Left hindlimb (tissue), 1 donor: ENCODE measurements around the gene DCAKD.
A peak's percentile ranks its signal among the peaks of the same experiment; 100 is the strongest.

Experiments
- DNase-seq: peaks from one replicate; pipeline ENCODE4 v3.0.0-alpha.2; 2018

The DCAKD gene, protein sequence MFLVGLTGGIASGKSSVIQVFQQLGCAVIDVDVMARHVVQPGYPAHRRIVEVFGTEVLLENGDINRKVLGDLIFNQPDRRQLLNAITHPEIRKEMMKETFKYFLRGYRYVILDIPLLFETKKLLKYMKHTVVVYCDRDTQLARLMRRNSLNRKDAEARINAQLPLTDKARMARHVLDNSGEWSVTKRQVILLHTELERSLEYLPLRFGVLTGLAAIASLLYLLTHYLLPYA

DNA sequence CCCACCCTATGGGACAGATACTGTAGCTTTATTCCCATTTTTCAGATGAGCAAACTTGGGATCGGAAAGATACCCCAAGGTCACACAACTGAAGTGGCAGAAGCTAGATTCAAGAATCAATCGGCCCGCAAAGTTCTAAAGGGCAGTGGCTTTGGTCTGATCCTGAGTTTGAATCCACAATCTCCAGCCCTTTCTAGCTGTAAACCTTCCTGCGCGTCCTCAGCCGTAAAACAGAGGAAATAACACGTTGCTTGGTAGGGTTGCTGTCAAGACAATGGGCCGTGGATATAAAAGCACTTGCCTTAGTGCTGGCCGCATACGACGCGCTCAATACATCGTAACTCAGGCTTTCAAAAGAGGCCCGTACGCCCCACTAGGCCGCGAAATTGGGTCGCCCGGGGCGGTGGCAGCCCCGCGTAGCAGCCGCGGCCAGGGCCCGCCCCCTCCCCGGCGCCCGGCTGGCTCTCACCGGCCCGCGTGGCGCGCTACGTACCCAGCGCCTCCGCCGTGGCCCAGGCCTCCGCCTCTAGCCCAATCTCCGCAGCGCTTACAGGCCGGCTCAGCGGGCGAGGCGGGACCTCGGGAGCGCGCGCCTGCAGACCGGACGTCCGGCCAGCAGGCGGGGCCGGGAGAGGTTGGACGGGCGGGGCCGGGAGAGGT is at the start of gene DCAKD:
TSS of gene DCAKD (minus strand) at position 573 of the 660 bp plus-strand sequence. CDS start 16,747 bp downstream, outside the sequence.
- peak; percentile 96 for DNase-seq

DNA sequence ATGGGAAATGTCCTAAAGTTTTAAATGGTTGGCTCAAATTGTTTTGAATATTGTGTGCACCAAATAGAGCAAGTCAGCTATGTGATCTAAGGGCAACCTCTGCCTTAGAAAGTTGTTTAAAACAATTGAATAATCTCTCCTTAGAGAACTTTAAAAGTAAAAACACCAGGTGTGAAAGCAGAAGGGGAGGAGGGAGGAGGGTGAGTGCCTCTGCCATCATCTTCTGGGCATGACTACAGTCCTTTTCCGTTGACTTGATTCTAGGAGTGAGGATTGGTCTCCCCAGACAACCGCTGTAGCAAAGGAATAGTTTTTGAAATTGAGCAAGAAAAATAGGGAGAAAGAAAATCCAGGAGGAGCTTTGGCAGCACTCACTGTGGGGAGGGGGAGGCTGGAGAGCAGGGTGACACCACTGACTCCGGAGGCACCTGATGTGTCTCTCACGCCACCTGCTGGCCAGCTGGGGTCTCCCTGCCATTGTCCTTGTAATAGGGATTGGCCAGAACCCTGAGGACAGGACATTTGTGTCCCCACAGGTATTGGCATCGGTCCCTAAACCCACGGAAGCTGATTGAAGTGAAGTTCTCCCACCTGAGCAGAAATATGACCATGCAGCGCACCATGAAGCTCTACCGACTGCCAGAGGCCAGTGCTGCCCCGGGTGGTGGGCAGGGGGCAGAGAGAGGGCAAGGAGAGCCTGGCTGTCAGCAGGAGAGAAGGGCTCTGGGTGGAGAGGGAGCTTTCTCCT is 47.6 kb upstream of the DCAKD start:
- DNase-seq: peak; percentile 80

DNA sequence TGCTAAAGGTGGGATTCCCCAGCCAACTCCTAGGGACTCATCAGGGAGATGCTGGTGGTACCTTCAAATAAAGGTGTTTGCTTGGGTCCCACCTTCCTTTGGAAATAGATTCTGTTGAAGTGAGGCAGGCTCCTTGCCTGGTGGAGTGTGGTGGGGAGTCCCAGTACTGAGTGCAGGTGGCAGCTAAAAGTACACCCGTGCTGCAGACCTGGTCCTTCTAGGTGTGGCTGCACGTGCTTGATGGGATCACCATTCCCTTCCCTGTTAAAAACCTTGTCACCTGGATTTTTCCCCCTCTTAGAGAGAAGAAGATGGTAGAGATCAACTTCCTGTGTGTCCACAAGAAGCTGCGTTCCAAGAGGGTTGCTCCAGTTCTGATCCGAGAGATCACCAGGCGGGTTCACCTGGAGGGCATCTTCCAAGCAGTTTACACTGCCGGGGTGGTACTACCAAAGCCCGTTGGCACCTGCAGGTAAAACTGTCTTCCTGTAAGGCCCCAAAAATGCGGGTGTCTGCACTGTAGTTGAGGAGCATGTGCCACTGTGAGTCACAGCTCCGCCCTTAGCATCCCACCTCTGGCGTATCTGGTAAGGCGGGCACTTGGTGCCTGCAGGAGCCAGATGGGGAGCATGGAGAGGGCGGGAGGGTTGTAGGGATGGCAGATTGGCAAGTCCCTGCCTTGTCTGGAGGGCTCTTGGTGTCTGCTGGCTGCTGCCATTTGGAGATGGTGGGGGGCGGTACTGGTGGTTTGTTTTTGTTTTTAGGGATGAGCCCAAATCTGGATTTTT is 46.8 kb upstream of the DCAKD start:
- DNase-seq: no peak

DNA sequence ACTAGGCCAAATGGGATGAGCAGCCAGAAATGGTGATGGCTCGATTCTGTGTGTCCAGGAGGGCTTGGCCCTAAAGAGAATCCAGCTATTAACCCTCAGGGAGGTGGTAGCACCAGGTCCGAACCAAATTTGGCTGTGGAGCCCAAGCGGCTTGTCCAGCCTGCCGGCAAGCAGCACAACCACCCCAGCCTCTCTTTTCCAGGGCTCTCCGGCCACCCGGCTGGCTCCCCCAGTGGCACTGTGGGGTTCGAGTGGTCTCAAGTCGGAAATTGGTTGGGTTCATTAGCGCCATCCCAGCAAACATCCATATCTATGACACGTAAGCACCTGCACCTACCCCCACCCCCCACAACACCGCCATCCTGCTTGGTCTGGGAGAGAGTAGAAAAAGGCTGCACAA is 45.5 kb upstream of the DCAKD start:
- no peak for DNase-seq

DNA sequence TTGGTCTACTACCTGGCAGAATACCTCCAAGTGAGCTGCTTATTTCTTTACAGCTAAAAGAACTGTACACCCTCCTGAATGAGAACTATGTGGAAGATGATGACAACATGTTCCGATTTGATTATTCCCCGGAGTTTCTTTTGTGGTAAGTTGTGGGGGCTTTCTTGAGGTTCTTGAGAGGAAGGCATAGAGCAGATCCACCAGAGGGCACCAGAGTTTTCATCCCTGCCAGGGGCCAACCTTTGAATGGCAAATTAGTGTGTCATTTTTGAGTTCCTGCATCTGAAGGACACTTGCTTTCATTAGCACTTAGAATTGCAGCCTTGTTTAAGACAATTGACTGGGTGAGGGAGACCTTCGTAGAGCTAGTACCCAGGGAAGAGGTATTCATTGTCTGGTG is 44.7 kb upstream of the DCAKD start:
- DNase-seq: no peak

DNA sequence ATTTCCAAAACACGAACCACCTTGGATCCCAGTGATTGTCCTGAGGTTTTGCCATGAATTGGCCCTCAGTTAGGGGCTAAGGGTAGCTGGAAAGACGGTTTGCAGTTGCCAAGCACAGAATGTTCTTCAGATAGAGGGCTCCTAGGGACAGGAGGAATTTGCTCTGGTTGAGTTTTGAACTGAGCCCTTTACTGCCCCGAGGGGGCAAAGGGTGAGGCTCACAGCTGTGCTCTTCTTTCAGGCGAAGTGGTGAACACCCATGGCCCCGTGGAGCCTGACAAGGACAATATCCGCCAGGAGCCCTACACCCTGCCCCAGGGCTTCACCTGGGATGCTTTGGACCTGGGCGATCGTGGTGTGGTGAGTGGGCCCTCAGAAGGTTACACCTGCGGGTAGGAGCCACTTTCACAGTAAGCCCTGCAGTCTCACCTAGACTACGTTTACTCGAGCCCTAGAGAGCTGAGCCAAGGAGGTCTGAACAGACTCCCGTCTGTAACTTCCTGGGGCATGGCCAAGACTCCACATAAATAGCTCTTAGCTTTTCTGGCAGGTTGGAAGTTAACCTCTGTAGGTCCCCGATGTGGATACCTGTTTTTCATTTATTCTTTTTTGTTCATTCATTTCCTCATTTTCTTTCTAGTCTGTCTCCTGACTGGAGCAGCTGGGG is 42.1 kb upstream of the DCAKD start:
- DNase-seq: no peak

DNA sequence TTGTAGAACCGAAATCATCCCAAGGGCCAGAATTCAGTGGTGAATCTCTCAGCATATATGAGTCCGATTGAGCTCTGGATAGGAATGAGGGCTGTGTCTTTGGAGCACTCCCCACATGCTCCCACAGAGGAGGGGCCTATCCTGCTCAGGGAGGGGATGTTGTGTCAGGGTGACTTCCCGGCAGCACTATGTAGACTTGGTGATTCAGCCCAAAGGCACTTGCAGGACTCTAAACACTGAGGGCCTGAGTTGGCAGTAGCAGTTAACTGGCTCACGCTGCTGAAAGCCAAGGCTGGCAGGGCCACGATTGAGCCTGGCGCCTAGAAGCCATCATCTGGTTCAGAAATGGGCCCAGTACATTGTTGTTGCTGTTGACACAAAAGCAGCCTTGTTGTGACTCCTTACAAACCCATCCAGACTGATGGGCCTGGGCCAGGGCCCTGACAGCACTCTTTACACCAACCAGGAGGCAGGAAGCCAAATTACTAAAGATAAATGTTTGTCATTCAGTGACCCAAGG is 41.5 kb upstream of the DCAKD start:
- DNase-seq: peak; percentile 60

DNA sequence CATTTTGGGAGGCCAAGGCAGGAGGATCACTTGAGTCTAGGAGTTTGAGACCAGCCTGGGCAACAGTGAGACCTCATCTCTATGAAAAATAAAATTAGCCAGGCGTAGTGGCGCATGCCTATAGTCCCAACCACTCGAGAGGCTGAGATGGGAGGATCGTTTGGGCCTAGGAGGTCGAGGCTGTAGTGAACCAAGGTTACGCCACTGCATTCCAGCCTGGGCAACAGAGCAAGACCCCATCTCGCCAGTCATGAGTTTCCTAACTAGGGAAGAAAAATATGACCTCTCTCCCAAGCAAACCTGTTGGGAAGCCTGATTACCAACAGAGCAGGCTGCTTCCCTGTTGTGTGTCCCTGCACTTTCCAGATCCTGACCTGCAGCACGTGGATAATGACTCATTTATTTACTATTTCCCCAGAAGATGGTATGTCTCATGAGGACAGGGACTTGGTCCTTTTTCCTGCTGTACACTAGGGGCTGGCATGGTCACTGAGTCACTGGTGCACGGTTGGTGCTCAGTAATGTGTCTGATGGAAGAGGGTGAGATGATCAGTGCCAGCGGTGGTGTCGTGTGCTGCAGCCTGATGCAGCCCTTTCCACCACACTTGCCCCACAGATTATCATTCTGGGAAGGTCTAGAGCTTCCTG is 40.5 kb upstream of the DCAKD start:
- DNase-seq: no peak

DNA sequence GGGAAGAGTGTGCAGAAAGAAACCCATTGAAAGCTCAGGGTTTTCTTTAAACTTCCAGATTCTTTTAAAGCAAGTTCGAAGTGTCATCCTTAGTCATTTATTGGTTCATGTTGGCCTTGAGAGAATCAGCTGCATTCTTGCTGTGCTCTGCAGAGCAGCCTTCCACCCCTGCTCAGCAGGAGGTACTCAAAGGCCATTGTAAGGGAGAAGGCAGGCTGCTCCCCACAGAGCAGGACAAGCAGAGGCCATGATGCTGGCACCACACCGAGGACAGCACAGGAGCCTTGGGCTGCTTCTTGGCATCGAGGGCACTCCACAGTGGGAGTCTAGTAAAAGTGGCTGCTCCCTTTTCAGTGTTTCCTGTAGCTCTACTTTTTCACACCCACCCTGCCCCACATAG is 39.3 kb upstream of the DCAKD start:
- DNase-seq: no peak

DNA sequence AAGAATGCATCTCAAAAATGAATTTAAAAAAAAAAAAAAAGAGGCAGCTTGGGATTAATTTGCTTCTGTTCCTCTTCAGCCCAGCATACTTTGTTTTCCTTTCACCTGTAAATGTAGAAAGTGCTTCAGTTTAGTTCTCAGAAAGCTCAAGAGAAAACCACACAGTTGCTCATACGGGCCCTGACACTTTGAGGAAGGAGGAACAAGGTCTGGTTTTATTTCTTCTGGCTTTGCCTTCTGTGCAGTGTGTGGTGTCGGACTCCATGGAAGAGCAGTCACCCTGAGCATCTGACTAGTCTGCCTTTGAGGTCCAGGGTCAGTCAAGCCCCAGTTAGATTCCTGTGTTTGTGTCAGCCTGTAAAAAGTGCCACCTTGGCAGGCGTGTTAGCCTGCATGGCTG is 37.3 kb upstream of the DCAKD start:
- DNase-seq: no peak

DNA sequence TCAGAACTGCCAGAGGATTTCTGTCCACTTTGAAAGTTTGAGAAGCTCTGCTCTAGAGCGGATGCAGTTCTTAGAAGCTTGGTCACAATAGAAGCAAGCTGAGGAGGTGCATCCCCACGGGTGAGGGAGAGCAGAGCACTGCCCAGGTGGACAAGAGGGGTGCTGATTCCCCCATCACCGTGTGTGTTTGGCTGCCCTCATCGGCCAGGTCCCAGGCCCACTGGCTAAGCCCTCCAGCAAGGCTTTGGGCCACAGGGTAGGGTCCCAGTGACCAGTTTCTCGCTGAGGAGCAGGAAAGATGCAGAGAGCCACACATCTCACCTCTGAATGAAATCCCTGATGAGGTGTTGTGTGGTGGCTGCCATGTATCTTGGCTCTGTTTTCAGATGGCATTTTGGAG is 36.5 kb upstream of the DCAKD start:
- no peak for DNase-seq

DNA sequence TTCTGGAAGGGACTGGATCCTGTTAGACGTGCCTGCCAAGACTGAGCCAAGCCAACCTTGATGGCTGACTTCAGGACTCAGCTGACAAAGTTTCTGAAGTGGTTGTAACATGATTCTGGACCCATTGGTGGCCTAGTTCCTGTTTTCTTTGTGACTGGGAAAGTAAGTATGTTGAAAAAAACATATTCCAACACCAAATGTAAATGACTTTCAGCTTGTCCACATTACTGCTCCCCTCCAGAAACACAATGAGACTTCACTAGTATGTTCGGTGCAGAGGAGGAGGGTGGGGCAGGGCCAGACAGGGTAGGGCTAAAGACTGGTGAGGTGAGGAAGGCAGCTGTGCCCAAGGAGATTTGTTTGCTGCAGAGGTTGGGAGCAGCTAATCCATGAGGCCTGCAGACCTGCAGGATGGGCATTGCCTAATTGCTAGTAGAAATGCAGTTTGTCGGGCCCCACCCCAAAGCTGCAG is 36.1 kb upstream of the DCAKD start:
- DNase-seq: no peak

DNA sequence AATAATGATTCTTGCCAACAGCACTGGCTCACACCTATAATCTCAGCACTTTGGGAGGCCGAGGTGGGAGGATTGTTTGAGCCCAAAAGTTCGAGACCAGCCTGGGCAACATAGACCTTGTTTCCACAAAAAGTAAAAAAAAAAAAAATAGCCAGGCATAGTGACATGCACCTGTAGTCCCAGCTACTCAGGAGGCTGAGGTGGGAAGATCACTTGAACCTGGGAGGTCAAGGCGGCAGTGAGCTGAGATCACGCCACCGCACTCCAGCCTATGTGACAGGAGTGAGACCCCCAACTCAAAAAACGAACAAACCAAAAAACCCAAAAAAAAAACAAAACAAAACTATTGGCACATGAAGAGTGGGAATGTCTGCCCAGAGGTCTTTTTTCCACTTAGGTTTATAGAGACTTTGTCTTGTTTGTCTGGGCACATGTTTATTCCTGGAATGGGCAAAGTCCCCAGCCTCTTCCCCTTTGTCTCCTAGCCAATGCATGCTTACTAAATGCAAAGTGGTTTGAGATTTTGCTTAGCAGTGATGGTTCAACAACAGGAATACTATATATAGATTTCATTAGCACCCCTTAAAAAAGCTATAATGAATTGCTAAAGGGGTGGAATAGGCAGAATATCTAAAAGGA is 35.6 kb upstream of the DCAKD start:
- no peak for DNase-seq

DNA sequence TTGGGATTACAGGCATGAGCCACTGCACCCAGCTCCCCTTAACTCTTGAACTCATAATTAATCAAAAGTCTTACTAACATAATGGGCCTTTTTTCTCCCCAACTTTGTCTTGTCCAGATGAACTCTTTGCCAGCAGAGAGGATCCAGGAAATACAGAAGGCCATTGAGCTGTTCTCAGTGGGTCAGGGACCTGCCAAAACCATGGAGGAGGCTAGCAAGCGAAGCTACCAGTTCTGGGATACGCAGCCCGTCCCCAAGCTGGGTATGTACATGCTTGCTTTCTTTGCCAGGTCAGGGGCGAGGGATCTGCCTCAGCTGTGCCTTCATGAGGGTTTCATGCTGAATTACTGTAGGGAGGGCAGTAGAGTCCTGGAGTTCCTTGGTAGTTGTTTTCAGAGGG is 35.0 kb upstream of the DCAKD start:
- no peak for DNase-seq

DNA sequence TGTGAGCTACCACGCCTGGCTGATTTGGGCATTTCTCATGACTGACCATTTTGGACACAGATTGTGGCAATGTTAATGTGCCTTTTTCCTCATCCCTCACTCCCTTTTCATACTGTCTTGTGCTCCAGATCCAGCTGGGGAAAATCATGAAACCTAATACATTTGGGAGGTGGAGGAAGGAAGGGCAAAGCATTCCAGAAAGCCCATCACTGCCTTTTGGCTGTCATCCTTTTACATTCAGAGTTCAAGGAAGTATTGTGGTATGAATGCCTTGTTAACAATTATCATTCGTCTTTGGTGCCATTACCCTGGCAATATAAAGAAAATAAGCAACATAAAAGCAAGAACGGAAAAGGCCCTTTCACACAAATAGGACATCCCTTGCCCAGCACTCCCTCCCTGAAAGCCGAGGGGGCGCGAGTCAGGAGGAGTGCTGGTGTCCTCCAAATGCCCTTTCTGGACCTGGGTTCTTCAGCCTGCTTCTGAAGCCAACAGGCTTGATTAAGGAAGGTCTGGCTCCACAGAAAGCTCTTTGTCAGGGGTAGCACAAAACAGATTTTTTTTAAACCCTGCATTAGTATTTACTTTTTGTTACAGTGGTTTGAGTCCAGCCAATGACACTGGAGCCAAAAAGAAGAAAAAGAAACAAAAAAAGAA is 29.7 kb upstream of the DCAKD start:
- no peak for DNase-seq

DNA sequence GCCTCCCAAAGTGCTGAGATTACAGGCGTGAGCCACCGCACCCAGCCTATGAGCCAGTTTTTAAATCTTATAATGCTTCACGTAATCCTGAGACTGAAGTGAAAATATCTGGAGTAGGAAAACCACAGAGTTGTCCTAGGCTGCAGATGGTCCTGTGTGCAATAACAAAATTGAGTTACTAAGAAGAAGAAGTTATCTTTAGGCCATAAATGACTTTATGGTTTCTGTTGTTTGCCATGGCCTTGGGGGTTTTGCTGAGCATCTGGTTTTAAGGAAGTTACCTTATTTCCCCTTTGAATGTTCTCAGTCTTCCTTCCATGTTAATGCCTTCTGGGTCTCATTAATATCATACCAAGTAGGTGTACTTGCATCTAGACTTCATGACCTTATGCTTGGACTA is 26.2 kb upstream of the DCAKD start:
- no peak for DNase-seq

DNA sequence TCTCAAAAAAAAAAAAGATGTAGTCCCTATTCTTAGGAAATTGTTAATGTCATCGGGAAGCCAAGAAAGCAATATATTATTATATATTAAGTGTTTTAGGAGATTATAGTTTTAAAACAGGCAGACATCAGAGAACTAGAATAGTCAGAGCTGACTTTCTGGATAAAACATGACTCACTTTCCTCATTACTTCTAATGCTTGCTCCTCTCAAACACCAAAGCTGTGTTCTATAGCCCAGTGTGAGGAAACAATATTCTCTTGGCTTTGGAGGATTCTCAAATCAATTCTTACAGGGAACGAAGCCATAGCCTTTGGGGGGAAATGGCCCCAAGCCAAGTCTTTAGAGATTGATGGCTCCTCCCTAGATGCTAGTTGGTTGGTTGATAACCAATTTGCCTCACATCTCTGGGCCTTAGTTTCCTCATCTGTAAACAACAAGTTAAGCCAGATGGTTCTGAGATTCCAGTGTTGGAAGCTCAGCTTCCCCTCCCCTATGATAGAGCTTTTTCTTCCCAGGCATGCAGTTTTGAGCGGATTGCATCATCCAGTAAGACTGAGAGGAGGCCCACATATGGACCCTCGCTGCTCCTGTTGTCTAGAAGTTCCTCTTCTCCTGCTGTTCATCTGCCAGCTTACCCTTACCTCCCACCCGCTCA is 22.1 kb upstream of the DCAKD start:
- no peak for DNase-seq

DNA sequence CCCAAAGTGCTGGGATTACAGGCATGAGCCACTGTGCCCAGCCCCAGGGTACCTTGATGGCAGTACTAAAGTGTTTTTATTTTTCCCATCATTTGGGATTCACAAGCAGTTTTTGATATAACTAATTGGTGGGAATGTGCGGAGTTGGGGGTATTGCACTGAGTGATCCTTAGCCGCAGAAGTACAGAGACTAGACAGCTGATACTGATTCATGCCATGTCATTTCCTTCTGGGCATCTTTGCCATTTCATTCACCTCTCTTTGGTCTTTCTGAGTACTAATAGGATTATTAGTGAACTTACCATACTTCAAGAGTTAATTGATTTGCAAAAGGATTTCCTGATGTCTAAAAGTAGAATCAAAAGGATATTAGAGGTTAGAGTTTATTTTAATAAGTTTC is 19.4 kb upstream of the DCAKD start:
- no peak for DNase-seq

DNA sequence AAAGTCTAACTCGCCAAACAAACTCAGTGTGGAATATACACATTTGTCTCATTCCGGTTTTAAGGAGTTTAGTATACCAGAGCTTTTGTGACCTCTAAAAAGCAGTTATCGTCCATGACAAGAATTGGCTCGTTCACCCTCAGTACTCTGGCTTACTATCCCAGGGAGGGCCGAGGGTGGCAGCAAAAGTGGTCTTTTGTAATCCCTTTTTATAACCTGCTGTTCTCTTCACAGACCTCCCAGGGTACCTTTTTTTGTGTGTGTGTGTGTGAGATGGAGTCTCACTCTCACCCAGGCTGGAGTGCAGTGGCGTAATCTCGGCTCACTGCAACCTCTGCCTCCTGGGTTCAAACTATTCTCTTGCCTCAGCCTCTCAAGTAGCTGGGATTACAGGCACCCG is 18.6 kb upstream of the DCAKD start:
- no peak for DNase-seq

DNA sequence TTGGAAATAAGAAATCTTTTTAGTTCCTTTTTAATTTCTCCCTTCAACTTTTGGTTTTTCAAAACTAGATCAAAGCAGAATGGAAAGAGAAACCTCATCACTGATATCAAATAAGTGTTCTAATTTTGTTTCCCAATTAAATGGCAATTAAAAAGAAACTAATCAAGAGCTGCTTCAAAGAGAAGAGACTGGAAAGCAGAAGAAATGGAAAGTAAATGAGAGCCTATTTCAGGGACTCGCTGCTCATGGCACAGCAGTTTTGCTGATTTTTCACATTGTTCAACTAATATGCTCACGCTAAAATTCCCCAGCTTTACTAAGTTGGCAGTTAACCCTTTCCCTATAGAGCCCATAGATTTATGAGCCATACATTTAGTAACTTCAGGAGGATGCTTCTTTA is 16.2 kb upstream of the DCAKD start:
- no peak for DNase-seq
